Activated naive CD4-positive, alpha-beta T cell treated with anti-CD3 and anti-CD28 coated beads, Interleukin-2, amount 50 U/mL, for 16 hours (primary cell): ENCODE results near the gene FGD3.
A peak's percentile ranks its signal among the peaks of the same experiment; 100 is the strongest.

Experiments
- DNase-seq: peaks from one replicate; pipeline ENCODE4 v3.0.0-alpha.2; 2020

FGD3 gene

GRCh38 chr9:92954886-92955285, 7.6 kb downstream of the FGD3 start:
- DNase-seq = no peak

DNA sequence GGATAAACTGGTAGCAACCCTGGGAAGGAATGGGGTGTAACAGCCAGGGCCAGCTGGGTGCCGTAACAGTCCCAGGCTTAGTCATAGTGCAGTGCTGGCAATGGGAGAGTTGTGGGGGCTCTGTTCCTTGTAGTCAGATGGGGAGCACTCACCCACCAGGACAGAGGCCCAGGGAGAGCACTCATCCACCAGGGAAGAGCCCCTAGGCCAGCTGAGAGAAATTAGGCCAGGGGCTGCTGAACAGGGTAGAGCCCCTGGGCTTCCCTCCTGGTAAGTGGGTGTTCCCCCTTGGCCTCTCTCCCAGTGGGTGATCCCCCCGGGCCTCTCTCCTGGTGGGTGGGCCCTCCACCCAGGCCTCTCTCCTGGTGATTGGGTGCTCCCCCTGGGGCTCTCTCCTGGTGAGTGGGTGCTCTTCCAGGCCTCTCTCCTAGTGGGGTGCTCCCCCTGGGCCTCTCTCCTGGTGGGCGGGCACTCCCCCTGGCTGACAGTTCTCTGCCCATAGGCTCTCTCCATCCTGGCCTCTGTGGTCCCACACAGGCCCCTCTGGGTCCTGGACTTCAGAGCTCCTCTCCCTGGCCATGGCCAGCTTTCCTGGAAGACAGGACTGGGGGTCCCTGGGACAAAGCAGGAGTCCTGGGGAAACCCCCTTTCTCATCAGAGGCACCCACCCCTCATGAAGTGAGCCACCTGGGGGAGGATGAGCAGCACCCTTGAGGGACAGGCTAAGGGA, 13.4 kb downstream of the FGD3 start:
- no peak for DNase-seq

- peak; percentile 55 for DNase-seq
Measured at GRCh38 chr9:92961627-92962302, 14.4 kb downstream of the FGD3 start.

- no peak for DNase-seq
Measured at GRCh38 chr9:92962303-92962649, 15.0 kb downstream of the FGD3 start.

GRCh38 chr9:92962846-92963245, 15.5 kb downstream of the FGD3 start:
- no peak for DNase-seq

DNA sequence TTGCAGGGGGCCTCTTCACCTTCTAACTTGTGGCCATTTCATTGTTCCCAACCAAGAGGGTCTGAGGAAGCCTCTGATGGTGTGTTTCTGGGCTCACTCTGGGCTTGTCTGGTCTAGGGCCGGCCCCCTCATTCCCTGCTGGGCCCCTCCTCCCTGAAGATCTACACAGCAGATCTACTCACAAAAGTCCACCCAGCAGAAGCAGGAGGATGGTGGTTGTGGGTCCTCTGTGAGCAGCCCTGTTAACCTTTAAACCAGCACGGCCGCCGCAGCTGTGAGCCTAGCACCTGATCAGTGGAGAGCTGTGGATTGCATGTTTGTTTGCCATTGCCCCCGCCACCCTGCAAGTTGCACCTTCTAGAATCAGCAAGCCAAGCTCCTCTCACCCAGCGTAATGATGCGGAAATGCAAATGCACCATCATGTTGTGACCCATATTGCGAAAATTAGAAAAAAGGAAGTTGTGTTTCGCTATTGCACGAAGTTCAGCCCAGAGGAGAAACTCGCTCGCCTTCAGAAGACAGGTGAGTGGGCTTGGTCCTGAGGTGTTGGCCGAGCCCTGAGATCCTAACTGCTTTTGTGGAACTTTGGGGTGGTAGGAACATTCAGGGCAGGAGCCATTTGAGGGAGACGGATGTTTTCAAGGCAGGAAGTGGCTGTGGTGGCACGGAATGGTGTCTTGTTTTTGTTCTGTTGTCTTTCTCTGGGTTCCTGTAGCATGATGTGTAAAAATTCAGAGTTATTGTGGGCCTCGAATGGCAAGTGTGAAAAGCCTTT, 16.7 kb downstream of the FGD3 start:
- DNase-seq = peak; percentile 68

GRCh38 chr9:92964607-92965060, 17.3 kb downstream of the FGD3 start:
- peak; percentile 28 for DNase-seq

GRCh38 chr9:92965061-92965758, 17.9 kb downstream of the FGD3 start:
- DNase-seq = no peak

DNA sequence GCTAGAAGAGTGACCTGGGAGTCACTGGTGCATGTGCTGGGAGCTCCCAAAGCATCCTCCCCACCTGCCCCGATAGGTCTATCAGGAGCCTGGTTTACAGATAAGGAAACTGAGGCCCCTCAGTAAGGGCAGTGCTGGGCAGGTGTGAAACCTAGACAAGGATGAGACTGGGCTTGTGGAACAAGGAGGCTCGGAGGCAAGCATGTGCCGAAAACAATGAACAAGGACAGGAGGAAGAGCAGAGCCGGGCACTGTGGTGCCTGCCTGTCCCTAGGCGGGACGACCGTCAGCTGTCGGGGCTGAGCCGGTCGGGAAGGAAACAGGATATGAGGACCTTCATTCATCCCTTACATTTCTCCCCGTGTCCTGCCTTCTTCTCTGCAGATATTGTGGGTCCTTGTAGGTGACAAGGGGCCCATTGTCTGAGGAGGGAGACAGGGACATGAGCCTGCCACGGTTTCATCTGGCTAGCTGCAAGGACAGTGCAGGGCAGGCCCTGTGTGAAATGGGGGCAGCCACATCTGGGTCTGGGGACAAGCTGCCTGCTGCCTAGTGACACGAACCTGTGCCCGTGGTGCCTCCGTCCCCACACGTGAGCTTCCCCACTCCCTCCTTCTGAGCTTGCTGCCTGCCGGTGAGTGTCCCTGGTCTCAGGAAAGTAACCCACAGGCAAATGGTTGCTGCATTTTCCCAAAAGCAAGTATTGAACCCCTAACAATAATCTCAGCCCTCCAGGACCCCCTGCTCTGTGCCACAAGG, 18.6 kb downstream of the FGD3 start:
- DNase-seq = no peak

DNA sequence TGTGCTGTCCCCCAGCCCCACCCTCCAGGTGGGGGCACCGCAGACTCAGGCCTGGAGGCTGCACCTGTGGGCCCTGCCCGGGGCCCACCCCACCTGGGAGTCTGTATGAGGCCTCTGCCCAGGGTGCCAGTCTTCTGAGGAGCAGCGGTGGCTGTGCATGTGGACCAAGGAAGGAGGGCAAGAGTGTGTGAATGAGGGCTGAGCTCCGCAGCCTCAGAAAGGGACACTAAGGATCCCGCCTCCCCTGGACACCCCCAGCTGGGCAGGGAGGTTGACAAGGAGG, 19.1 kb downstream of the FGD3 start:
- no peak for DNase-seq

- DNase-seq = peak; percentile 34
Measured at GRCh38 chr9:92968081-92968480, 20.8 kb downstream of the FGD3 start.

DNA sequence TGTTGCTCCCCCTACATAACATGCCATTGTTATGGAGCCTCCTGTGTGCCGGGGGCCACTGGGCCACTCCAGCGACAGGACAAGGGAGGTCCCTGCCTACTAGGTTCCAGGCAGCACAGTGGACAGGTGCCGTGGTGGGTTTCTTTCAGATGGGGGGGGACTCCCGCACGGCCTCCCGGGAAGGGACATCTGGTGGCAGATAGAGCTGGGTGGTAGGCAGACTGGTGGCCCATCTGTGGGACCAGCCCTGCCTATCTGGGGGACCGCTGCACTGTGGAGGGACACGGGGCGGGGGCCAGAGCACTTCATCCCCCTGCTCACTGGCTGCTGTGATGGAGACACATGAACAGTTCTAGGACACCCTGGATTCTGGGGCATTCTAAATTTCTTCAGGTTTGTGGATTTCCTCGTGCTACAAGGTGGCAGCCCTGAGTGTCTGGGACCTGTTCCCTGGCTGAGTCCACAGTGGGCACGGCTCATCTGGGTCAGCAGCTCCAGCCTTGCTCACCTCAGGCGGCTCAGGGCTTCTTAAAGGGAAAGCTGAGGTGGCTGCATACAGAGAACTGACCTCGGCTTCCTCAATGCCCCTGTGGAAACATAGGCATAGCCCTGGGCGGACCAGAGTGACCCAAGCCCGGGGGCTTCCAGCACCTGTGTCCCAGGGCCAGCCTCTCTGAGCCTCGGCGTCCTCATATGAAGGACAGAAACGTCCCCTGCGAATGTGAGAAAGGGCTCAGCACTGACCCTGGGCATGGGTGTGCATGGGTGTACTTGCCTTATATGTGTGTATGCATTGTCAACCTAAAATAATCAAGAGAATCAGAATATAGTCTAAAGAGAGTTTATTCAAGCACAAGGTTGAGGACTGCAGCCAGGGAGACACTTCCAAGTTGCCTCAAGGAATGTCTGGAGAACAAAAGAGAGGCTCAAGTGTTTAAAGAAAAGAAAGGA, 22.5 kb downstream of the FGD3 start:
- DNase-seq = no peak

GRCh38 chr9:92970467-92970923, 23.2 kb downstream of the FGD3 start:
- no peak for DNase-seq

DNA sequence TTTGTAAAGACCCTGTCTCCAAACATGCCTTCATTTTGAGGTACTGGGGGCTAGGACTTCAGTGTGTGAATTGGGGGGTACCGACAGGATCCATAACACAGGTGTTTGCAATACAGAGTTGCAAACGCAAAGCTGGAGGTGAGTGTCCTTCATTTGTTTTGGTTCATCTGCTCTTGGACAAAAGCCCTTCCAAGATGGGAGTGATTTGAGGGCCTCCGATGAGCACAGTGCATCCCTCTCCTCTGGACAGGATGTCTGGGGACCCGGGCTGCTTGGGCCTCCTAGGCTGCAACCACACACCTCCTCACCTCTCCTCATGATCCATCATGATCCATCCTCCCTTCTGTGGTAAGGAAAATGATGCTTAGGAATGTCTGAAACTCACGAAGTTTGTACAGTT, 23.8 kb downstream of the FGD3 start:
- DNase-seq = no peak

DNA sequence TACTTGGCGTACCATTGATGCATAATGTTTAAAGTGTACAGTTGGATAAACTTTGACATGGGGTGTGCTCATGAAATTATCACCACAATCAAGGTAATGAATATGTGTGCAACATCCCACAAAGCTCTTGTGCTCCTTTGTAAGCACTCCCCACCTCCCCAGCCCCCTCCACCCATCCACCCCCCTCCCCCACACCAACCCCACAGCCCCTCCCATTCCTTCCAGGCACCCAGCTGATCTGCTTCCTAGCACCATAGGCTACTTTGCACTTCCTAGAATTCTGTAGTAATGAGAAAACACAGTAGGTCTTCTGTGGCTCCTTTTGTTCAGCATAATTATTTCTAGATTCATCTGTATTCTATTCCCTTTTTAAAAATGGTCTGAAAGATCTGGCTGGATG, 24.5 kb downstream of the FGD3 start:
- no peak for DNase-seq

DNA sequence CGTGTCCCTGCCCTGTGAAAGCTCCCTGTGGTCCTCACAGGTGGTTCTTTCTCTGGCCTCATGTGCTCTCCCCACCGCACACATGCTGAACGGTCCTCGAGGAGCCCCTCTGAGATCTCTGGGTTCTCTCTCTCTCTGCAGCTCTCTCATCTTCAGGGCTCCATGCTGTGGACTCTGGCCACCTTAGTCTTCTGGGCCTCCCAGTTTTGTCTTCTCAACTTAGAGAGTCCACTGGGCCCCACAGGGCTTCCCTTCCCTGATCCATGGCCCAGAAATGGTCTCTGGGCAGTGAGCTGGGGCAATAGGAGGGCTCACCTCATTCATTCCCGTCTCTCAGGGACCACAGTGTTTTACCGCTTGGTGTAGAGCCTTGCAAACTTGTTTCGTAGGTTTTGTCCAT, 26.4 kb downstream of the FGD3 start:
- DNase-seq = no peak

DNA sequence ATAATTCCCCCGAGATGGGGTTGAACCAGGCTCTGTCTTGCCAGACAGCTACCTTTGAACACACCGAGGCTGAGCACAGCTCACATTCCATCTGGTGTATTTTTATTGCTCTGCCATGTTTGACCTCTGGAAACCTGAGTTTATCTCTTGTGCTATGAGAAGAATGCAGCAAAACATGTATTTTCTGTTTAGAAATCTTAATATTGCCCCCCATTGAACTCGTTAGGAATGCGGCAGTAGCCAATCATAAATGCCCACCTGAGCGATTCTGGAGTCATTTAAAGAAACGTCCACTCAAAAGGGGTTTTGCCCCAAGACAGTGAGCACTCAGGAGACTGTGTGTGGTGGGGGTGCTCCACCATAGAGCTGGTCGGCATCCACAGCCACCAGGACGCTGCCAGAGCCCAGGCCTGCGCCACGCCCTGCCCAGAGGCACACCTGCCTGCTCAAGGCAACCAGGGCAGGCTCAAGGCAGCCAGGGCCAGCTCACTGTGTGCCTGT, 26.9 kb downstream of the FGD3 start:
- DNase-seq = no peak

DNA sequence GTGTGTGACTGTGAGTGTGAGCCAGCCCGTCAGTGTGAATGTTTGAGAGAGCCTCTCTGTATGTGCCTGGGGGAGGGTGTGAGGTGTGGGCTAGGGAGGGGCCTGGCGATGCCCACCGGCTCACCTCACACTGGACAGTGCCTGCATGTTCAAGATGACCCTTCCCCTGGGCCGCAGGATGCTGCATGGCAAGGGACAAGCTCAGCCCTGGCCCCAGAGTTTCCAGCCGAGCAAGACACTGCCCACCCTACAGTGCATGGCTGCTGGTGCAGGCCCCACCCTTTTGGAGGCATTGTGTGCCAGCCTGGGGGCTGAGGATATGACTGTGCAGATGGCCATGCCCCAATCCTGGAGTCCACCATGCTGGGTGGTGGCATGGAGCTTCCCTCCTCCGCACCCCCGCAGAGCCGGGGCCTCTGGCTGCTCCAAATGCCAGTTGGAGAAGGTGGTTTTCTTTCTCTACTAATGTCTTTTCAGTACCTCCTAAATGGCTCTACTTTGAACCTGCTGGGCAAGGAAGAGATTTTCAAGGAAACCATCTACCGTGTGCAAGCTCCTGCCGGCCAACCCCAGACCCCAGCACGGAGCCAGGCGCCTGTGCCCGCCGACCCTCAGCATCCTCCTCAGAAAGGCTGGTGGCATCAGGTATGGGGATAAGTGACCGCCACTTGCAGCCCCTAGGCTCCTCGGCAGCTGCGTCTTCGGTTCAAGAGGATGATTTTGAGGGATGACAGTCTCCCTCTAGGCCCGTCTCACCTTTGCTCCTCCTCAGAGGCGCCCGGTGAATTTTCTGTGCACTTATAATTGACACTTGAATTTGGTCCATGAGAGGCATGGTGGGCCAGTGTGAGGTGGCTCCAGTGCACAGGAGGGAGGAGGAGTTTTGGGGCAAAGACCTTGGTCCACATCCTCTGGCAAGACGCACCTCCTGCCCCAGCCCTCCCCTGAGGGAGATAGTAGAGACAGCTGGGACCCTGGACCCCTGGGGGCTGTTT, 27.7 kb downstream of the FGD3 start:
- DNase-seq = no peak

- no peak for DNase-seq
Measured at GRCh38 chr9:92976431-92976830, 29.1 kb downstream of the FGD3 start.

GRCh38 chr9:92977279-92977678, 30.0 kb downstream of the FGD3 start:
- DNase-seq = no peak
